SU-DHL-6 (cell line): ENCODE measurements around the gene COPE.

Experiments used
- H2AFZ ChIP-seq: fragments of 200-600 bp; sonication (generic); 2 replicates; pipeline ENCODE4 v1.6.1; 2014; ENCODE audit warnings: low read depth, mild to moderate bottlenecking, moderate library complexity, mixed read lengths, antibody characterized with exemption, low read length; ENCODE audit not compliant: severe bottlenecking
- H3F3A ChIP-seq: fragments of 200-600 bp; shearing (Covaris generic); 2 replicates; pipeline ENCODE4 v1.6.0; 2016; ENCODE audit warnings: antibody characterized with exemption, mild to moderate bottlenecking; ENCODE audit not compliant: insufficient read depth
- H3K27ac ChIP-seq: fragments of 200-600 bp; sonication (generic); 2 replicates; pipeline ENCODE4 v1.5.1; 2016; ENCODE audit warnings: low read depth, mild to moderate bottlenecking, low read length, moderate library complexity, mixed read lengths
- H3K27me3 ChIP-seq: fragments of 200-600 bp; sonication (generic), shearing (Covaris generic); 2 replicates; pipeline ENCODE4 v1.6.0; 2014; ENCODE audit warnings: mild to moderate bottlenecking, low read length
- H3K36me3 ChIP-seq: fragments of 200-600 bp; sonication (generic); 2 replicates; pipeline ENCODE4 v1.6.1; 2014; ENCODE audit warnings: mild to moderate bottlenecking, low read length, mixed read lengths
- H3K4me2 ChIP-seq: fragments of 300-600, 200-600 bp; shearing (Covaris generic), sonication (generic); 2 replicates; pipeline ENCODE4 v1.6.0; 2014; ENCODE audit warnings: low read length, low read depth, mild to moderate bottlenecking; ENCODE audit not compliant: poor library complexity, severe bottlenecking
- H3K4me3 ChIP-seq: fragments of 200-600 bp; sonication (generic); 2 replicates; pipeline ENCODE4 v1.5.1; 2014; ENCODE audit warnings: antibody characterized with exemption, low read length, mild to moderate bottlenecking, mixed read lengths; ENCODE audit not compliant: insufficient read depth, poor library complexity, severe bottlenecking
- H3K79me2 ChIP-seq: fragments of 200-600 bp; sonication (generic); 2 replicates; pipeline ENCODE4 v1.6.1; 2014; ENCODE audit warnings: mild to moderate bottlenecking, low read length, moderate library complexity; ENCODE audit not compliant: insufficient read depth
- H3K9ac ChIP-seq: fragments of 200-600 bp; sonication (generic); 2 replicates; pipeline ENCODE4 v1.7.0; 2014; ENCODE audit warnings: mild to moderate bottlenecking, low read length
- H3K9me2 ChIP-seq: fragments of 200-600 bp; sonication (generic); replicated peaks from 2 replicates; pipeline ENCODE4 v1.6.1; 2014; ENCODE audit warnings: low read length; ENCODE audit not compliant: insufficient read depth
- H3K9me3 ChIP-seq: fragments of 200-600 bp; sonication (generic); 2 replicates; pipeline ENCODE4 v1.6.1; 2014; ENCODE audit warnings: low read length, mixed read lengths; ENCODE audit not compliant: insufficient read depth
- H4K20me1 ChIP-seq: fragments of 200-600 bp; sonication (generic); 2 replicates; pipeline ENCODE4 v1.6.1; 2014; ENCODE audit warnings: low read depth, mild to moderate bottlenecking, antibody characterized with exemption, low read length, moderate library complexity, mixed read lengths
- EZH2phosphoT487 ChIP-seq: fragments of 200-600 bp; sonication (generic), shearing (Covaris generic); conservative IDR thresholded peaks from 2 replicates; pipeline ENCODE4 v1.6.1; 2018; ENCODE audit warnings: mild to moderate bottlenecking, antibody characterized with exemption, low read length, moderate library complexity, mixed read lengths
- TF ChIP-seq, protein P1 (sequence below): fragments of 200-600 bp; sonication (generic); IDR thresholded peaks from one replicate; pipeline ENCODE4 v1.5.1; 2017; ENCODE audit warnings: antibody characterized with exemption, mild to moderate bottlenecking, low read length, moderate library complexity; ENCODE audit not compliant: insufficient read depth, poor library complexity, severe bottlenecking

The COPE gene

DNA sequence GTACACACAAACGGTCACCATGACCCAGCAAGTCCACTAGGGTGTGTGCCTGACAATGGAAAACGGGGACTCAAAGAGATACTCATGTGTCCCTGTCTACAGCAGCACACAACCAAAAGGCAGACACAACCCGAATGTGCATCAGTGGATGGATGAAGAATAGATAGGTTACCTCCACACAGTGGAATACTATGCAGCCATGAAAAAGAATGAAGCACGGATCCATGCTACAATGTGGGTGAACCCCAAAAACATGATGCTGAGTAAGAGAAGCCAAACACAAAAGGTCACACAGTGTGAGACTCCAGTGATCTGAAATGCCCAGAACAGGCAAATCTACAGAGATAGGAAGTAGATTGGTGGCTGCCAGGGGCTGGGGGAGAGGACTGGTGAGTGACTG lies 32.2 kb downstream of the COPE start:
- Histone ChIP-seq H3K9me3 (no peaks in the 10 kb centered on the region), H3K9me2 (no peaks in the 10 kb centered on the region), H2AFZ (no peak overlapping the region), H3K27me3 (no peaks in the 10 kb centered on the region), H3K79me2 (no peaks in the 10 kb centered on the region), H4K20me1 (no peaks in the 10 kb centered on the region), H3K27ac (no peak overlapping the region), H3K9ac (no peak overlapping the region), H3K4me3 (no peak overlapping the region), H3F3A (no peaks in the 10 kb centered on the region), H3K4me2 (no peak overlapping the region), H3K36me3 (no peaks in the 10 kb centered on the region)
- no peak for TF ChIP-seq EZH2phosphoT487
- TF ChIP-seq, protein P1, sequence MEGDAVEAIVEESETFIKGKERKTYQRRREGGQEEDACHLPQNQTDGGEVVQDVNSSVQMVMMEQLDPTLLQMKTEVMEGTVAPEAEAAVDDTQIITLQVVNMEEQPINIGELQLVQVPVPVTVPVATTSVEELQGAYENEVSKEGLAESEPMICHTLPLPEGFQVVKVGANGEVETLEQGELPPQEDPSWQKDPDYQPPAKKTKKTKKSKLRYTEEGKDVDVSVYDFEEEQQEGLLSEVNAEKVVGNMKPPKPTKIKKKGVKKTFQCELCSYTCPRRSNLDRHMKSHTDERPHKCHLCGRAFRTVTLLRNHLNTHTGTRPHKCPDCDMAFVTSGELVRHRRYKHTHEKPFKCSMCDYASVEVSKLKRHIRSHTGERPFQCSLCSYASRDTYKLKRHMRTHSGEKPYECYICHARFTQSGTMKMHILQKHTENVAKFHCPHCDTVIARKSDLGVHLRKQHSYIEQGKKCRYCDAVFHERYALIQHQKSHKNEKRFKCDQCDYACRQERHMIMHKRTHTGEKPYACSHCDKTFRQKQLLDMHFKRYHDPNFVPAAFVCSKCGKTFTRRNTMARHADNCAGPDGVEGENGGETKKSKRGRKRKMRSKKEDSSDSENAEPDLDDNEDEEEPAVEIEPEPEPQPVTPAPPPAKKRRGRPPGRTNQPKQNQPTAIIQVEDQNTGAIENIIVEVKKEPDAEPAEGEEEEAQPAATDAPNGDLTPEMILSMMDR, result no peak

DNA sequence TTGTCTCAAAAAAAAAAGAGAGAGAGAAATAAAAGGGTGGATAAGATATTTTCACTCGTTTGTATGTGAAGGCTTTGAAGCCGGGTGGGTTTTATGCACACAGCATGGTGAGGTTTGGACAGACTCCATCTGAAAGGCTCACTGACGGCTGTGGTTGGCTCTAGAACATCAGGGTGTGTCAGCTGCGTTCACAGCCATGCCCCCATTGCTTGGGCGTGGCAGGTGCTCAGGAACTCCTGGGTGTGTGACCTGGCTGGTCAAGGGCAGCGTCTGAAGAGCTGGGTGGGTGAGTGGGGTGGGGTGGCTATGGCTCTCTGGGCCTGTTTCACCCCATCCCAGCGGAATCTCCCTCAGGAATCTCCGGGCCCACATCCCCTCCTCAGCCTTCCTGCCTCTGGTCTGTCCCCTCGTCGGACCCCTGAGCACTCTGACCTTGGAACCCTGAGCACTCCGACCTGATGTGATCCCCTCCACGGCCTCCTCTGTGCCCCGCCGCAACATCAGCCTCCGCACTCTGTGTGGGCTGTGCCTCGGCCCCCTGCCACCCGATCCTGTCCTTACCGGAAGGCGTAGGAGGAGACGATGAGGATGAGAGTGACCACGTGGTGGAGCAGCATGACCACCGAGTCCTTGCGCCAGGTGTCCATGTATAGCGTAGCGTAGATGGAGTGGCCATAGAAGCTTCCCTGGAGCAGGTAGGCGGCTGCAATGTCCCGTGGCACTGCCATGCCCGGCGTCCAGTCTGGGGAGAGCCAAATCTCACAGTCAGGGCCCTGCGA lies 35.5 kb downstream of the COPE start:
- H3K4me2 ChIP-seq, result no peak overlapping the region
- no peak overlapping the region for H3K4me3 ChIP-seq
- no peaks in the 10 kb centered on the region for H3K27me3 ChIP-seq
- no peak overlapping the region for H3K9ac ChIP-seq
- TF ChIP-seq EZH2phosphoT487, result no peak
- TF ChIP-seq, protein P1, result no peak
- no peaks in the 10 kb centered on the region for H3K79me2 ChIP-seq
- no peaks in the 10 kb centered on the region for H3F3A ChIP-seq
- H3K36me3 ChIP-seq, result no peaks in the 10 kb centered on the region
- no peaks in the 10 kb centered on the region for H3K9me2 ChIP-seq
- no peaks in the 10 kb centered on the region for H4K20me1 ChIP-seq
- H3K9me3 ChIP-seq, result no peaks in the 10 kb centered on the region
- no peak overlapping the region for H3K27ac ChIP-seq
- H2AFZ ChIP-seq, result no peak overlapping the region

DNA sequence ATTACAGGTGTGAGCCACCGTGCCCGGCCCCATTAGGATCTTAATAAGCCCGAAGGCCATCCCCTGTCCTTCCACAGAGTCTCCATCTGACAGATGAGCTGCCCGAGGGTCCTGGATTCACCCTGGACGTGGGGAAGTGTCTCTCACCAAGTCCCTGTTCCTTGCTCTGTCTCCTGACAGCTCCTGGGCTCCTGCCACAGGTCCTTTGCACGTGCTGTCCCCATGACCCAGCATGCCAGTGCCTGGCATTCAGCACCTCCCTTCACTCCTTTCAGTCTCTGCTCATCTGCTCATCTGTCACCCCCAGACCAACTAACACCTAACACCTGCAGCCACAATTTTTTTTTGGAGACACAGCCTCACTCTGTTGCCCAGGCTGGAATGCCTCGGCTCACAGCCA lies 37.7 kb downstream of the COPE start:
- H3K4me2 ChIP-seq, result no peak overlapping the region
- no peaks in the 10 kb centered on the region for H3K79me2 ChIP-seq
- no peaks in the 10 kb centered on the region for H3K27me3 ChIP-seq
- TF ChIP-seq, protein P1, result no peak
- no peak for TF ChIP-seq EZH2phosphoT487
- no peaks in the 10 kb centered on the region for H3K9me2 ChIP-seq
- H2AFZ ChIP-seq, result no peak overlapping the region
- H3K9ac ChIP-seq, result no peak overlapping the region
- H4K20me1 ChIP-seq, result no peaks in the 10 kb centered on the region
- no peak overlapping the region for H3K27ac ChIP-seq
- no peak overlapping the region for H3K4me3 ChIP-seq
- H3K9me3 ChIP-seq, result no peaks in the 10 kb centered on the region
- no peaks in the 10 kb centered on the region for H3K36me3 ChIP-seq
- H3F3A ChIP-seq, result no peaks in the 10 kb centered on the region
